Neural progenitor cell (in vitro differentiated cells): ENCODE data around the gene MSGN1. TPM values are rescaled to one million over a fixed set of nuclear protein-coding genes. Genes with fewer than 3 reads are reported as not detected.
"Not testable (repeated sequence)": the region's sequence is repeated elsewhere in the genome, so short reads cannot be mapped to it uniquely, and the experiment has no call there.

Experiments
- DNase-seq: peaks from one replicate; pipeline ENCODE4 v3.0.0-alpha.2; 2016; ENCODE audit warnings: low spot score
- H2AFZ ChIP-seq: fragments of 200-600 bp; sonication (generic); replicated peaks from 2 replicates; pipeline ENCODE4 v1.6.1; 2016; ENCODE audit warnings: antibody characterized with exemption
- H3F3A ChIP-seq: fragments of 200-600 bp; sonication (generic); 2 replicates; pipeline ENCODE4 v1.6.1; 2016; ENCODE audit warnings: antibody characterized with exemption, low read depth
- H3K27ac ChIP-seq: fragments of 200-600 bp; sonication (generic); 2 replicates; pipeline ENCODE4 v1.5.1; 2016; ENCODE audit warnings: mild to moderate bottlenecking
- H3K27me3 ChIP-seq: fragments of 200-600 bp; sonication (generic); 2 replicates; pipeline ENCODE4 v1.6.1; 2016; ENCODE audit warnings: mild to moderate bottlenecking, moderate library complexity
- H3K36me3 ChIP-seq: fragments of 200-600 bp; sonication (generic); 2 replicates; pipeline ENCODE4 v1.5.1; 2016
- H3K4me1 ChIP-seq: fragments of 200-600 bp; sonication (generic); 2 replicates; pipeline ENCODE4 v1.6.1; 2016; ENCODE audit warnings: mixed run types
- H3K4me2 ChIP-seq: fragments of 200-600 bp; sonication (generic); 2 replicates; pipeline ENCODE4 v1.6.1; 2016
- H3K4me3 ChIP-seq: fragments of 200-600 bp; sonication (generic); 2 replicates; pipeline ENCODE4 v1.5.1; 2016
- H3K79me2 ChIP-seq: fragments of 200-600 bp; sonication (generic); 2 replicates; pipeline ENCODE4 v1.6.1; 2016; ENCODE audit warnings: low read depth
- H3K9ac ChIP-seq: fragments of 200-600 bp; sonication (generic); 2 replicates; pipeline ENCODE4 v1.6.1; 2016
- H3K9me3 ChIP-seq: fragments of 200-600 bp; sonication (generic); 2 replicates; pipeline ENCODE4 v1.5.1; 2016; ENCODE audit warnings: low read depth
- H4K20me1 ChIP-seq: fragments of 200-600 bp; sonication (generic); 2 replicates; pipeline ENCODE4 v1.6.1; 2016; ENCODE audit warnings: low read depth
- H3K27ac Mint-ChIP-seq: 3 replicates; pipeline ENCODE4 v1.8.0; 2021; ENCODE audit warnings: mixed read lengths
- H3K27me3 Mint-ChIP-seq: 2 replicates; pipeline ENCODE4 v1.8.0; 2022; ENCODE audit warnings: low read depth, mild to moderate bottlenecking, inconsistent platforms, moderate library complexity, mixed read lengths; ENCODE audit not compliant: insufficient read depth
- H3K36me3 Mint-ChIP-seq: 3 replicates; pipeline ENCODE4 v1.8.0; 2021; ENCODE audit warnings: mixed read lengths
- H3K4me1 Mint-ChIP-seq: 3 replicates; pipeline ENCODE4 v1.8.0; 2021; ENCODE audit warnings: mixed read lengths
- H3K4me3 Mint-ChIP-seq: 3 replicates; pipeline ENCODE4 v1.8.0; 2021; ENCODE audit warnings: mild to moderate bottlenecking, moderate library complexity, mixed read lengths
- H3K9me3 Mint-ChIP-seq: 3 replicates; pipeline ENCODE4 v1.8.0; 2020; ENCODE audit warnings: mixed read lengths
- EZH2 ChIP-seq: fragments of 200-600 bp; sonication (generic); IDR thresholded peaks from 2 replicates; pipeline ENCODE4 v1.6.1; 2017; ENCODE audit warnings: antibody characterized with exemption, mild to moderate bottlenecking, moderate library complexity
- EZH2phosphoT487 ChIP-seq: fragments of 200-600 bp; sonication (generic); IDR thresholded peaks from 2 replicates; pipeline ENCODE4 v1.6.1; 2017; ENCODE audit warnings: antibody characterized with exemption
- total RNA-seq: library from RNA; depleted of rRNA; stranded (reverse); fragments of >200 nt; gene quantifications from 2 replicates; pipeline ENCODE4 v1.2.3, GENCODE V29; 2015; ENCODE audit warnings: low replicate concordance
- TF ChIP-seq, protein P1 (sequence below): fragments of 200-600 bp; sonication (generic); IDR thresholded peaks from 2 replicates; pipeline ENCODE4 v1.5.1; 2017; ENCODE audit warnings: antibody characterized with exemption, mild to moderate bottlenecking

MSGN1 gene
- total RNA-seq, 1 donor from 2014 or later = not detected

GRCh38 chr2:17822445-17823117 lies 6.3 kb downstream of the MSGN1 start:
- H3K4me1 Mint-ChIP-seq = peaks cover 18% of the 10 kb centered on the region
- H3K4me3 Mint-ChIP-seq = no peak overlapping the region
- Histone ChIP-seq H3K27me3 (no peaks in the 10 kb centered on the region), H2AFZ (no peak overlapping the region), H3K27ac (no peak overlapping the region), H3K4me2 (peak overlapping the region; percentile 52), H3K79me2 (no peaks in the 10 kb centered on the region), H3K4me3 (no peak overlapping the region), H3K36me3 (no peaks in the 10 kb centered on the region), H3F3A (peaks cover 10% of the 10 kb centered on the region), H3K9me3 (no peaks in the 10 kb centered on the region), H3K9ac (no peak overlapping the region), H4K20me1 (peaks cover 1% of the 10 kb centered on the region), H3K4me1 (peaks cover 21% of the 10 kb centered on the region)
- H3K36me3 Mint-ChIP-seq = no peaks in the 10 kb centered on the region
- H3K27ac Mint-ChIP-seq = no peak overlapping the region
- H3K27me3 Mint-ChIP-seq = peaks cover 10% of the 10 kb centered on the region
- DNase-seq = no peak
- TF ChIP-seq, protein P1, sequence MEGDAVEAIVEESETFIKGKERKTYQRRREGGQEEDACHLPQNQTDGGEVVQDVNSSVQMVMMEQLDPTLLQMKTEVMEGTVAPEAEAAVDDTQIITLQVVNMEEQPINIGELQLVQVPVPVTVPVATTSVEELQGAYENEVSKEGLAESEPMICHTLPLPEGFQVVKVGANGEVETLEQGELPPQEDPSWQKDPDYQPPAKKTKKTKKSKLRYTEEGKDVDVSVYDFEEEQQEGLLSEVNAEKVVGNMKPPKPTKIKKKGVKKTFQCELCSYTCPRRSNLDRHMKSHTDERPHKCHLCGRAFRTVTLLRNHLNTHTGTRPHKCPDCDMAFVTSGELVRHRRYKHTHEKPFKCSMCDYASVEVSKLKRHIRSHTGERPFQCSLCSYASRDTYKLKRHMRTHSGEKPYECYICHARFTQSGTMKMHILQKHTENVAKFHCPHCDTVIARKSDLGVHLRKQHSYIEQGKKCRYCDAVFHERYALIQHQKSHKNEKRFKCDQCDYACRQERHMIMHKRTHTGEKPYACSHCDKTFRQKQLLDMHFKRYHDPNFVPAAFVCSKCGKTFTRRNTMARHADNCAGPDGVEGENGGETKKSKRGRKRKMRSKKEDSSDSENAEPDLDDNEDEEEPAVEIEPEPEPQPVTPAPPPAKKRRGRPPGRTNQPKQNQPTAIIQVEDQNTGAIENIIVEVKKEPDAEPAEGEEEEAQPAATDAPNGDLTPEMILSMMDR = no peak
- no peak for TF ChIP-seq EZH2
- TF ChIP-seq EZH2phosphoT487 = no peak
- H3K9me3 Mint-ChIP-seq = peaks cover 3% of the 10 kb centered on the region

- H3K9me3 Mint-ChIP-seq, H3K36me3 Mint-ChIP-seq, H3K79me2 ChIP-seq, H2AFZ ChIP-seq, DNase-seq, H3K9me3 ChIP-seq, H4K20me1 ChIP-seq, H3K36me3 ChIP-seq, H3K27ac ChIP-seq, H3K27ac Mint-ChIP-seq, H3K4me3 ChIP-seq, H3K4me3 Mint-ChIP-seq, H3K4me2 ChIP-seq, H3K27me3 ChIP-seq, H3K9ac ChIP-seq: not testable (repeated sequence)
- Mint-ChIP-seq H3K4me1 (peaks cover 27% of the 10 kb centered on the region), H3K27me3 (peaks cover 16% of the 10 kb centered on the region)
- Histone ChIP-seq H3F3A (peaks cover 21% of the 10 kb centered on the region), H3K4me1 (peaks cover 30% of the 10 kb centered on the region)
These were observed 7.4 kb downstream of the MSGN1 start for GRCh38 chr2:17823646-17824045.

DNA sequence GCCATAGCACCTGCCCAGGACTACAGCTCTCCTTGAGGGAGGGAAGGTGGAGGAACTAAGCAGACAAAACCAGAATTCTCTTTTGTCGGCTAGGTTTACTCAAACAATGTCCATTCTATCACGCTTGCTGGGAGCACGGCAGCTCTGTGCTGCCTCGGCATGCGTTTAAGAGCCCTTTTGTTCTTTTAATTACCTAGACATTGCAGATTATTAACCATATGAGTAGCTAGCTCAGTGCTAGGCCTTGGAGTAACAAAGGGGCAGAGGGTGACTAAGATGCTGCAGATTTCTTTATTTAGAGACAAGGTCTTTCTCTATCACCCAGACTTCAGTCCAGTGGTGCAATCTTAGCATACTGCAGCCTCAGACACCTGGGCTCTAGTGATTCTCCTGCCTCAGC lies 11.1 kb downstream of the MSGN1 start:
- DNase-seq = peak; percentile 86
- H3F3A ChIP-seq = peaks cover 27% of the 10 kb centered on the region
- no peak overlapping the region for H3K9ac ChIP-seq
- no peaks in the 10 kb centered on the region for H3K9me3 ChIP-seq
- H3K36me3 ChIP-seq = no peaks in the 10 kb centered on the region
- Mint-ChIP-seq H3K36me3 (no peaks in the 10 kb centered on the region), H3K4me3 (no peak overlapping the region), H3K9me3 (peaks cover 3% of the 10 kb centered on the region), H3K27me3 (peaks cover 26% of the 10 kb centered on the region), H3K27ac (no peak overlapping the region), H3K4me1 (peaks cover 23% of the 10 kb centered on the region)
- peaks cover 36% of the 10 kb centered on the region for H3K27me3 ChIP-seq
- H3K79me2 ChIP-seq = no peaks in the 10 kb centered on the region
- peaks cover 10% of the 10 kb centered on the region for H4K20me1 ChIP-seq
- TF ChIP-seq EZH2phosphoT487 = peak; percentile 67
- TF ChIP-seq, protein P1 = no peak
- H3K4me1 ChIP-seq = peaks cover 24% of the 10 kb centered on the region
- no peak overlapping the region for H2AFZ ChIP-seq
- peak overlapping the region; percentile 82 for H3K27ac ChIP-seq
- peak overlapping the region; percentile 54 for H3K4me2 ChIP-seq
- no peak overlapping the region for H3K4me3 ChIP-seq

DNA sequence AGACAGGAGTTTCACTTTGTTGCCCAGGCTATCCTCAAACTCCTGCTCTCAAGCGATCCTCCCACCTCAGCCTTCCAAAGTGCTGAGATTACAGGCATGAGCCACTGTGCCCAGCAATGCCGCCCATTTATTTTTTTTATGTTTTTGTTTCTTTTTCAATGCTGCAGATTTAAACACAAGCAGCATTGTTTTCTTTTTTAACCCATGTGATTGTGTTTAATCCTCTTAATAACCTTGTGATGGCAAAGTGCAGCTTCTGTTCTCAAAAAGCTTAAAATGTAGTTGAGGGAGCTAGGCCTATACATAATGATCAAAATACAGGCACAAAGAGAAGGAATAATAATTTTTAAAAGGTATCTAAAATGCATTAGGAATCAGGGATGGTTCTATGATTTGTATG lies 11.5 kb downstream of the MSGN1 start:
- no peak overlapping the region for H3K4me3 ChIP-seq
- TF ChIP-seq EZH2phosphoT487 (no peak), EZH2 (no peak)
- TF ChIP-seq, protein P1 = no peak
- H3K4me3 Mint-ChIP-seq = no peak overlapping the region
- no peaks in the 10 kb centered on the region for H3K36me3 Mint-ChIP-seq
- H4K20me1 ChIP-seq = peaks cover 10% of the 10 kb centered on the region
- peaks cover 21% of the 10 kb centered on the region for H3K4me1 ChIP-seq
- H3K9me3 Mint-ChIP-seq = peaks cover 3% of the 10 kb centered on the region
- H3K27me3 Mint-ChIP-seq = peaks cover 26% of the 10 kb centered on the region
- peaks cover 19% of the 10 kb centered on the region for H3K4me1 Mint-ChIP-seq
- no peak for DNase-seq
- H3K9me3 ChIP-seq = no peaks in the 10 kb centered on the region
- peaks cover 27% of the 10 kb centered on the region for H3F3A ChIP-seq
- H3K4me2 ChIP-seq = peak overlapping the region; percentile 54
- H3K27ac Mint-ChIP-seq = no peak overlapping the region
- H3K9ac ChIP-seq = no peak overlapping the region
- H3K27ac ChIP-seq = peak overlapping the region; percentile 82
- H2AFZ ChIP-seq = no peak overlapping the region
- no peaks in the 10 kb centered on the region for H3K79me2 ChIP-seq
- peaks cover 41% of the 10 kb centered on the region for H3K27me3 ChIP-seq
- H3K36me3 ChIP-seq = no peaks in the 10 kb centered on the region
